Hepatocyte (in vitro differentiated cells): ENCODE results near the gene SBNO2. TPM values are rescaled to one million over a fixed set of nuclear protein-coding genes. Genes with fewer than 3 reads are reported as not detected.
A peak's percentile ranks its signal among the peaks of the same experiment; 100 is the strongest.

Experiments used
- DNase-seq: peaks from one replicate; pipeline ENCODE4 v3.0.0-alpha.2; 2016; ENCODE audit warnings: low spot score
- H2AFZ ChIP-seq: fragments of 200-600 bp; sonication (generic); 2 replicates; pipeline ENCODE4 v1.6.0; 2016; ENCODE audit warnings: antibody characterized with exemption, mild to moderate bottlenecking
- H3K27ac ChIP-seq: fragments of 200-600 bp; sonication (generic); 2 replicates; pipeline ENCODE4 v1.5.1; 2016; ENCODE audit warnings: mild to moderate bottlenecking
- H3K27me3 ChIP-seq: fragments of 200-600 bp; sonication (generic); 2 replicates; pipeline ENCODE4 v1.6.1; 2016
- H3K36me3 ChIP-seq: fragments of 200-600 bp; sonication (generic); replicated peaks from 2 replicates; pipeline ENCODE4 v1.5.1; 2016; ENCODE audit warnings: low read depth; ENCODE audit not compliant: insufficient read depth
- H3K4me1 ChIP-seq: fragments of 200-600 bp; sonication (generic); 2 replicates; pipeline ENCODE4 v1.5.1; 2016; ENCODE audit warnings: mild to moderate bottlenecking, moderate library complexity; ENCODE audit not compliant: insufficient read depth
- H3K4me2 ChIP-seq: fragments of 200-600 bp; sonication (generic); 2 replicates; pipeline ENCODE4 v1.6.0; 2016
- H3K4me3 ChIP-seq: fragments of 200-600 bp; sonication (generic); 2 replicates; pipeline ENCODE4 v1.5.1; 2016; ENCODE audit warnings: mild to moderate bottlenecking
- H3K79me2 ChIP-seq: fragments of 200-600 bp; sonication (generic); 2 replicates; pipeline ENCODE4 v1.6.0; 2017; ENCODE audit warnings: mild to moderate bottlenecking
- H3K9me2 ChIP-seq: fragments of 200-600 bp; sonication (generic); replicated peaks from 2 replicates; pipeline ENCODE4 v1.6.0; 2017; ENCODE audit warnings: mild to moderate bottlenecking; ENCODE audit not compliant: insufficient read depth
- H3K9me3 ChIP-seq: fragments of 200-600 bp; sonication (generic); 2 replicates; pipeline ENCODE4 v1.5.1; 2016; ENCODE audit warnings: low read depth, mild to moderate bottlenecking
- H4K20me1 ChIP-seq: fragments of 200-600 bp; sonication (generic); 2 replicates; pipeline ENCODE4 v1.6.0; 2016; ENCODE audit warnings: mild to moderate bottlenecking; ENCODE audit not compliant: insufficient read depth, poor library complexity, severe bottlenecking
- EZH2 ChIP-seq: fragments of 200-600 bp; sonication (generic); IDR thresholded peaks from 2 replicates; pipeline ENCODE4 v1.6.1; 2016; ENCODE audit warnings: antibody characterized with exemption, mild to moderate bottlenecking, borderline replicate concordance
- EZH2phosphoT487 ChIP-seq: fragments of 200-600 bp; sonication (generic); IDR thresholded peaks from one replicate; pipeline ENCODE4 v1.6.1; 2018; ENCODE audit warnings: antibody characterized with exemption, mild to moderate bottlenecking, low read depth, moderate library complexity; ENCODE audit not compliant: unreplicated experiment, severe bottlenecking
- WGBS: methylation state at CpG from one replicate; pipeline ENCODE4 v1.1.6; 2016; ENCODE audit warnings: low lambda C conversion rate; ENCODE audit errors: missing lambda C conversion rate; 5-methylcytosine and 5-hydroxymethylcytosine counted together
- polyA plus RNA-seq: library from polyadenylated mRNA; unstranded; fragments of >200 nt; fragmentation: Nextera tagmentation; extraction: Ambion mirVana; gene quantifications from 2 replicates; pipeline ENCODE4 v1.2.1, GENCODE V29; 2016
- total RNA-seq: library from RNA; depleted of rRNA; stranded (reverse); fragments of >200 nt; gene quantifications from 2 replicates; pipeline ENCODE4 v1.2.3, GENCODE V29; 2014
- TF ChIP-seq, protein P1 (sequence below): fragments of 200-600 bp; sonication (generic); IDR thresholded peaks from 2 replicates; pipeline ENCODE4 v1.5.1; 2016; ENCODE audit warnings: antibody characterized with exemption, mild to moderate bottlenecking; ENCODE audit not compliant: poor library complexity

Gene SBNO2
- total and polyA plus RNA-seq, 2 experiments from 2014 or later, result 12.7 to 15.6 TPM

DNA sequence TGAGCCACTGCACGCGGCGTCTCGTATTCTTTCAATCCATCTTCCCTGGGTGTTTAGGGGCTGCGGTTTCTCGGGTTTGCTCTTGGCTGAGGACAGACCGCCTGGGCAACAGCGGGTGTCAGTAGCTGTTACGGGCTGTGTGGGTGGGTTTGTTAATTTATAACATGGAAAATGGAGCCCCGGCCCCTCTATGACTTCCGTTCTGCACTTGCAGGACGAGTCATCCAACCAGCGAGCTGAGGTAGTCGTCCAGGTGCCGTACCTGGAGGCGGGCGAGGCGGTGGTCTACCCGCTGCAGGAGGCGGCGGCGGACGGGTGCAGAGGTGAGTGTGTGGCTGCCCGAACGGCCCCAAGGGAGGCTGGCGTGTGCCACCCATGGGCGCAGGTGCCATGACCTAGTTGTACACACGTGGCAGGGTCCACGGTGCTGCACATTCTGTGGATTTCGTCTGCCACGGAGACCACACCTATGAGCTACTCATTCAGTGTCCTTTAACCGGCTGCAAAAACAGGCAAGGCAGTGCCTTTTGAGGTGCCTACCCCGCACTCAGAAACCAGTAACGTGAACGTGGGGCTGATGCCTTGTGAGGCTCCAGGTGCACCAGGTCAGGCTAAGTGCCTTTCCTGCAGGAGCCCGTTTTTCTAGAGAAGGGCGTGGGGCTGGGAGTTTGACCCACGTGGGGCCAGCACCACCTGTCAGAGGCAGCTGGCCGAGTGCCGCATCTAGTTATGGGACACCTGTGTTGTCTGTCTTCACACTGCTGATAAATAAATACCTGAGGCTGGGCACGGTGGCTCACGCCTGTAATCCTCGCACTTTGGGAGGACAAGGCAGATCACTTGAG, 89.8 kb downstream of the SBNO2 start:
- Histone ChIP-seq H3K4me3 (no peak overlapping the region), H3K4me2 (no peak overlapping the region), H2AFZ (no peak overlapping the region), H3K27ac (no peak overlapping the region), H3K79me2 (no peaks in the 10 kb centered on the region), H4K20me1 (no peaks in the 10 kb centered on the region), H3K9me3 (no peaks in the 10 kb centered on the region), H3K27me3 (no peaks in the 10 kb centered on the region), H3K36me3 (no peaks in the 10 kb centered on the region), H3K9me2 (no peaks in the 10 kb centered on the region), H3K4me1 (peaks cover 4% of the 10 kb centered on the region)
- DNase-seq, result no peak
- TF ChIP-seq EZH2 (no peak), EZH2phosphoT487 (no peak)
- TF ChIP-seq, protein P1, sequence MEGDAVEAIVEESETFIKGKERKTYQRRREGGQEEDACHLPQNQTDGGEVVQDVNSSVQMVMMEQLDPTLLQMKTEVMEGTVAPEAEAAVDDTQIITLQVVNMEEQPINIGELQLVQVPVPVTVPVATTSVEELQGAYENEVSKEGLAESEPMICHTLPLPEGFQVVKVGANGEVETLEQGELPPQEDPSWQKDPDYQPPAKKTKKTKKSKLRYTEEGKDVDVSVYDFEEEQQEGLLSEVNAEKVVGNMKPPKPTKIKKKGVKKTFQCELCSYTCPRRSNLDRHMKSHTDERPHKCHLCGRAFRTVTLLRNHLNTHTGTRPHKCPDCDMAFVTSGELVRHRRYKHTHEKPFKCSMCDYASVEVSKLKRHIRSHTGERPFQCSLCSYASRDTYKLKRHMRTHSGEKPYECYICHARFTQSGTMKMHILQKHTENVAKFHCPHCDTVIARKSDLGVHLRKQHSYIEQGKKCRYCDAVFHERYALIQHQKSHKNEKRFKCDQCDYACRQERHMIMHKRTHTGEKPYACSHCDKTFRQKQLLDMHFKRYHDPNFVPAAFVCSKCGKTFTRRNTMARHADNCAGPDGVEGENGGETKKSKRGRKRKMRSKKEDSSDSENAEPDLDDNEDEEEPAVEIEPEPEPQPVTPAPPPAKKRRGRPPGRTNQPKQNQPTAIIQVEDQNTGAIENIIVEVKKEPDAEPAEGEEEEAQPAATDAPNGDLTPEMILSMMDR, result no peak
- 93% methylated on average over 42 of the region's 43 CpGs for WGBS

DNA sequence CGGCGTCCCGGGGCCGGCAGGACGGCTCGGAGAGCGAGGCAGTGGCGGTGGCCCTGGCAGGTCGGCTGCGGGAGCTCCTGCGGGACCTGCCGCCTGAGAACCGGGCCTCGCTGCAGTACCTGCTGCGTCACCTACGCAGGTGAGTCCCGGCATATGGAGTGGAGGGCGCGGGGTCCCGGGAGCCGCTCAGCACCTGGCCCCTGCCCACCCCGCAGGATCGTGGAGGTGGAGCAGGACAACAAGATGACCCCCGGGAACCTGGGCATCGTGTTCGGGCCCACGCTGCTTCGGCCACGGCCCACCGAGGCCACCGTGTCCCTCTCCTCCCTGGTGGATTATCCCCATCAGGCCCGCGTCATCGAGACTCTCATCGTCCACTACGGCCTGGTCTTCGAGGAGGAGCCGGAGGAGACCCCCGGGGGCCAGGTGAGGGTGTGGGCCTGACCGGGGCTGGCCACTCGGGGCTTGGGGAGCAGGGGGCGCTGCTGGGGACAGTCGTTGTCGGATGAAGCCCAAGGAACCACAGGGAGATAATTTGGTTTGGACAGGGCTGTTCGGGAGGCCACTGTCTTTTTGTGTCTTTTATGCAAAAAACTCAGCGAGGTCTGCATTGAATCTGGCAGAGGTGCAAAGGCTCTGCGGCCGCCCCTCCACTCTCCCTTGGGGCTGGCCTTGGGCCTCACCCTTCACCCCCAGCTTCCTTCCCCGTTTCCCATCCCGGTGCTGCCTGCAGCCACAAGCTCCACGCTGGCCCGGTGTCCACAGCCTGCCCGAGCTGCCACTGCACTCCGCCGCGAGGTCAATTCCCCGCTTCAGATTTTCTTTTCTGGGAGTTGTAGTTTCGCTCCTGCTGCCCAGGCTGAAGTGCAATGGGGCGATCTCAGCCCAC, 90.9 kb downstream of the SBNO2 start:
- H3K4me3 ChIP-seq, result no peak overlapping the region
- WGBS, result 74% methylated on average over 51 of the region's 59 CpGs
- H3K9me2 ChIP-seq, result no peaks in the 10 kb centered on the region
- DNase-seq, result no peak
- no peak overlapping the region for H2AFZ ChIP-seq
- no peaks in the 10 kb centered on the region for H3K79me2 ChIP-seq
- H3K36me3 ChIP-seq, result no peaks in the 10 kb centered on the region
- peaks cover 4% of the 10 kb centered on the region for H3K4me1 ChIP-seq
- peak overlapping the region; percentile 43 for H3K27ac ChIP-seq
- H3K27me3 ChIP-seq, result no peaks in the 10 kb centered on the region
- TF ChIP-seq EZH2, result no peak
- no peak for TF ChIP-seq EZH2phosphoT487
- TF ChIP-seq, protein P1, result no peak
- peak overlapping the region; percentile 82 for H3K4me2 ChIP-seq
- H3K9me3 ChIP-seq, result no peaks in the 10 kb centered on the region
- H4K20me1 ChIP-seq, result no peaks in the 10 kb centered on the region

DNA sequence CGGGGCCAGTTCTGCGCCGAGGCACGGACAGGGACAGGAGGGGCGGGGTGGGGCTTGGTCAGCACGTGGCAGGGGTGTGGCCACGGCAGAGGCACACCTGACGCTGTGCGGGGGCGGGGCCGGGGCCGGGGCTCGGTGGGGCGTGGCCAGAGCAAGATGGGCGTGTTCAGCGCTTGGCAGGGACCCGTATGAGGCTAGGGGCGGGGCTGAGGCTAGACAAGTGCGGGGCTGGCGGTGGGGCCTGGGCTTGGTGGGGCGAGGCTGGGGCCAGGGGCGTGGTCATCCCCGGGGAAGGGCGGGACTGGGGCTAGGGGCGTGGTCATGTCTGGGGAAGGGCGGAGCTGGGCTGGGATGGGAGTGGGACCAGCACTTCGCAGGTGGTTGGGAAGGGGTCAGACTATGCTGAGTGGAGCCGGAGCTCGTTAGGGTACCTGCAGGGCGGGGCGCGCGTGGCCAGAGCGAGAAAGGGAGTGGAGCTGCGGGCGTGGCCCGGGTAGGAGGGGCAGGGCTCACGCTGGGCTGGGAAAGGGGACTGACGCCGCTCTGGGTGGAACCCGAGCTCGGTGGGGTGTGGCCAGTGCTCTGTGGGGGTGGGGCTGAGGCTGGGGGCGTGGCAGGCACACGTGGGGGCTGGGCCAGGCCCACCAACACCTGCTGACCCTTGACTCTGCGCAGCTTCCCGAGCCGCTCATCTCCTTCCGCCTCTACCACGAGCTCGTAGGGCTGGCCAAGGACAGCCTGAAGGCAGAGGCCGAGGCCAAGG, 91.7 kb downstream of the SBNO2 start:
- Histone ChIP-seq H3K27me3 (no peaks in the 10 kb centered on the region), H3K79me2 (no peaks in the 10 kb centered on the region), H2AFZ (no peak overlapping the region), H3K4me2 (peak overlapping the region; percentile 82), H3K36me3 (no peaks in the 10 kb centered on the region), H3K27ac (peak overlapping the region; percentile 70), H3K4me3 (no peak overlapping the region), H3K9me3 (no peaks in the 10 kb centered on the region), H3K4me1 (peaks cover 4% of the 10 kb centered on the region), H4K20me1 (no peaks in the 10 kb centered on the region), H3K9me2 (no peaks in the 10 kb centered on the region)
- 4% methylated on average over 18 of the region's 51 CpGs for WGBS
- TF ChIP-seq EZH2 (no peak), EZH2phosphoT487 (no peak)
- TF ChIP-seq, protein P1, result no peak
- peak; percentile 96 for DNase-seq
